HepG2 (cell line): ENCODE results near the gene METRN. TPM values are rescaled to one million over a fixed set of nuclear protein-coding genes. Genes with fewer than 3 reads are reported as not detected.
A peak's percentile ranks its signal among the peaks of the same experiment; 100 is the strongest.

Experiments
- ATF6 ChIP-seq: sonication (generic); formaldehyde crosslinking; conservative IDR thresholded peaks from 2 replicates; pipeline ENCODE4 v1.4.0; 2020; ENCODE audit warnings: missing genetic modification reagents
- CAMTA2 ChIP-seq: sonication (generic); formaldehyde crosslinking; IDR thresholded peaks from 2 replicates; pipeline ENCODE4 v1.4.0; 2020; ENCODE audit warnings: mild to moderate bottlenecking, missing genetic modification reagents, borderline replicate concordance
- CBX5 ChIP-seq: sonication (generic); formaldehyde crosslinking; IDR thresholded peaks from 2 replicates; pipeline ENCODE4 v1.4.0; 2020; ENCODE audit warnings: missing genetic modification reagents, borderline replicate concordance
- CERS6 ChIP-seq: sonication (generic); formaldehyde crosslinking; IDR thresholded peaks from 2 replicates; pipeline ENCODE4 v1.5.0; 2020; ENCODE audit warnings: missing genetic modification reagents
- ELF3 ChIP-seq: IDR thresholded peaks from 2 replicates; pipeline ENCODE4 v1.6.1; 2016; ENCODE audit warnings: missing genetic modification reagents, missing compliant biosample characterization
- FLYWCH1 ChIP-seq: sonication (generic); formaldehyde crosslinking; IDR thresholded peaks from 2 replicates; pipeline ENCODE4 v1.8.1; 2023; ENCODE audit warnings: mild to moderate bottlenecking, missing genetic modification reagents
- FOXO1 ChIP-seq: sonication (generic); formaldehyde crosslinking; IDR thresholded peaks from 2 replicates; pipeline ENCODE4 v1.4.0; 2020; ENCODE audit warnings: missing genetic modification reagents
- KDM5A ChIP-seq: fragments of 200-600 bp; sonication (generic); IDR thresholded peaks from 2 replicates; pipeline ENCODE4 v1.7.0; 2018; ENCODE audit warnings: antibody characterized with exemption, mild to moderate bottlenecking, low read length, borderline replicate concordance
- KLF16 ChIP-seq, 2 experiments: sonication (generic) in 1 of 2; formaldehyde crosslinking in 1 of 2; IDR thresholded peaks; 2 replicates each; pipeline versions ENCODE4 v1.6.1 to v1.8.0; 2016 to 2023; ENCODE audit warnings: missing genetic modification reagents in 2 of 2, missing compliant biosample characterization in 1 of 2
- LCORL ChIP-seq, 2 experiments: fragments of 450-650 bp in 1 of 2; sonication (generic) in 1 of 2; formaldehyde crosslinking in 1 of 2; IDR thresholded peaks; 2 replicates each; pipeline versions ENCODE4 v1.5.0 to v1.6.1; 2017 to 2020; ENCODE audit warnings: antibody characterized with exemption in 1 of 2, missing genetic modification reagents in 1 of 2
- PHF20 ChIP-seq: sonication (generic); formaldehyde crosslinking; IDR thresholded peaks from 2 replicates; pipeline ENCODE4 v1.5.0; 2020; ENCODE audit warnings: mild to moderate bottlenecking, missing genetic modification reagents
- SALL1 ChIP-seq: sonication (generic); formaldehyde crosslinking; IDR thresholded peaks from 2 replicates; pipeline ENCODE4 v1.8.0; 2022; ENCODE audit warnings: mild to moderate bottlenecking, missing genetic modification reagents
- SRSF9 ChIP-seq: fragments of 200-400 bp; formaldehyde crosslinking; IDR thresholded peaks from 2 replicates; pipeline ENCODE4 v1.6.1; 2018; ENCODE audit warnings: borderline replicate concordance, mild to moderate bottlenecking, low read depth, low read length; ENCODE audit not compliant: insufficient read depth, poor library complexity, severe bottlenecking
- TFDP2 ChIP-seq: sonication (generic); formaldehyde crosslinking; IDR thresholded peaks from 2 replicates; pipeline ENCODE4 v1.4.0; 2020; ENCODE audit warnings: missing genetic modification reagents
- ZNF18 ChIP-seq: sonication (generic); formaldehyde crosslinking; IDR thresholded peaks from 2 replicates; pipeline ENCODE4 v1.8.0; 2022; ENCODE audit warnings: mild to moderate bottlenecking, missing genetic modification reagents; ENCODE audit not compliant: insufficient replicate concordance
- ZNF30 ChIP-seq: sonication (generic); formaldehyde crosslinking; IDR thresholded peaks from 2 replicates; pipeline ENCODE4 v1.5.0; 2020; ENCODE audit warnings: mild to moderate bottlenecking, missing genetic modification reagents
- ZNF329 ChIP-seq: sonication (generic); formaldehyde crosslinking; IDR thresholded peaks from 2 replicates; pipeline ENCODE4 v1.9.0; 2021; ENCODE audit warnings: low read depth, mild to moderate bottlenecking, missing genetic modification reagents
- ZNF510 ChIP-seq: sonication (generic); formaldehyde crosslinking; IDR thresholded peaks from 2 replicates; pipeline ENCODE4 v1.4.0; 2020; ENCODE audit warnings: low read depth, mild to moderate bottlenecking, missing genetic modification reagents
- ZNF547 ChIP-seq: sonication (generic); formaldehyde crosslinking; IDR thresholded peaks from 2 replicates; pipeline ENCODE4 v1.5.1; 2020; ENCODE audit warnings: mild to moderate bottlenecking, missing genetic modification reagents
- ZNF564 ChIP-seq: sonication (generic); formaldehyde crosslinking; IDR thresholded peaks from 2 replicates; pipeline ENCODE4 v1.8.1; 2023; ENCODE audit warnings: mild to moderate bottlenecking, missing genetic modification reagents
- ZNF7 ChIP-seq: IDR thresholded peaks from 2 replicates; pipeline ENCODE4 v1.6.1; 2016; ENCODE audit warnings: missing biosample characterization, missing genetic modification reagents
- ZNF816 ChIP-seq: sonication (generic); formaldehyde crosslinking; IDR thresholded peaks from 2 replicates; pipeline ENCODE4 v1.8.0; 2022; ENCODE audit warnings: missing genetic modification reagents, mild to moderate bottlenecking, borderline replicate concordance
- ZSCAN25 ChIP-seq: sonication (generic); formaldehyde crosslinking; IDR thresholded peaks from 2 replicates; pipeline ENCODE4 v1.8.0; 2022; ENCODE audit warnings: mild to moderate bottlenecking, missing genetic modification reagents
- polyA plus RNA-seq, 8 experiments: library from polyadenylated mRNA; depleted of rRNA in 3 of 8; stranded (reverse) in 7 of 8; unstranded in 1 of 8; fragments of >200 nt; fragmentation: Illumina TruSeq in 4 of 8; extraction: Trizol in 4 of 8; gene quantifications; 2 replicates each; pipeline versions ENCODE4 v1.2.1 to v1.2.3, GENCODE V29; 2011 to 2016; ENCODE audit warnings: low read depth in 4 of 8, missing spikeins in 1 of 8, mixed read lengths in 1 of 8; ENCODE audit not compliant: insufficient read depth in 1 of 8
- total RNA-seq, 5 experiments: library from RNA; depleted of rRNA; stranded (reverse); fragments of >200 nt; fragmentation: Illumina TruSeq; extraction: Trizol; gene quantifications; 2 replicates each; pipeline ENCODE4 v1.2.3, GENCODE V29; 2016; ENCODE audit warnings: low read depth in 1 of 5

The METRN gene
- total and polyA plus RNA-seq, 2 of the 13 experiments (the other 11 are each of a cell fraction or from before 2014, with no cell fraction given): 25.5 to 46.1 TPM

- TF ChIP-seq CERS6 (CRISPR knock-in tag): no peak
- peak; percentile 89; the same call in 1 of the 2 replicates for TF ChIP-seq ZNF329
- peak; percentile 47 for TF ChIP-seq ZNF18 (CRISPR knock-in tag)
- TF ChIP-seq ATF6: no peak
- TF ChIP-seq LCORL (IDR thresholded peaks at IDR 0.05): no peak
- no peak for TF ChIP-seq LCORL (CRISPR knock-in tag; IDR thresholded peaks at IDR 0.05)
- no peak for TF ChIP-seq FOXO1 (CRISPR knock-in tag)
- peak in 1 of 2 experiments; percentile 1; a peak in 1 of 4 replicates for TF ChIP-seq KLF16 (CRISPR knock-in tag; IDR thresholded peaks at IDR 0.05)
- peak; percentile 88 for TF ChIP-seq KDM5A
- peak; percentile 13; the same call in 1 of the 2 replicates for TF ChIP-seq ELF3
- TF ChIP-seq SALL1: peak; percentile 68
- peak; percentile 82; the same call in 1 of the 2 replicates for TF ChIP-seq ZNF564 (CRISPR knock-in tag)
- no peak for TF ChIP-seq CBX5 (CRISPR knock-in tag)
- TF ChIP-seq ZSCAN25 (CRISPR knock-in tag): peak; percentile 69; the same call in 1 of the 2 replicates
- TF ChIP-seq PHF20 (CRISPR knock-in tag): peak; percentile 83
- TF ChIP-seq ZNF547: peak; percentile 82
- TF ChIP-seq ZNF7 (CRISPR knock-in tag): no peak
- peak; percentile 63; the same call in 1 of the 2 replicates for TF ChIP-seq TFDP2
- TF ChIP-seq FLYWCH1: 0 out of 2 replicates have a peak, but pooled peaks have one; percentile 85
- 0 out of 2 replicates have a peak, but pooled peaks have one; percentile 82 for TF ChIP-seq CAMTA2 (CRISPR knock-in tag)
- peak; percentile 26; the same call in 1 of the 2 replicates for TF ChIP-seq ZNF510 (CRISPR knock-in tag)
- TF ChIP-seq ZNF816 (CRISPR knock-in tag): peak; percentile 76; the same call in 1 of the 2 replicates
- TF ChIP-seq ZNF30 (CRISPR knock-in tag): 0 out of 2 replicates have a peak, but pooled peaks have one; percentile 78
- TF ChIP-seq SRSF9: no peak
Observed at GRCh38 chr16:720990-721764, 6.3 kb downstream of the METRN start, which contains the start of gene ANTKMT (continued).
